Esophagus squamous epithelium (tissue), 5 donors: ENCODE results near the gene PRUNE2. TPM values are rescaled to one million over a fixed set of nuclear protein-coding genes. Genes with fewer than 3 reads are reported as not detected.

Experiments
- DNase-seq: peaks from one replicate; lab custom pipeline; 2025; lab: John Stamatoyannopoulos, UW
- H3K27ac ChIP-seq, 4 donors: fragments of 200-600 bp; sonication (generic); one replicate each; pipeline ENCODE4 v1.5.1; 2016 to 2019; ENCODE audit warnings: mild to moderate bottlenecking in 1 of 4
- H3K27me3 ChIP-seq, 4 donors: fragments of 200-600 bp; sonication (generic); 1 replicate in 3 of 4; 2 replicates in 1 of 4; pipeline versions ENCODE4 v1.5.1 to v1.6.0; 2017 to 2021; ENCODE audit warnings: antibody characterized with exemption in 1 of 4
- H3K36me3 ChIP-seq, 3 donors: fragments of 200-600 bp; sonication (generic); one replicate each; pipeline ENCODE4 v1.5.1; 2016 to 2019
- H3K4me1 ChIP-seq, 3 donors: fragments of 200-600 bp; sonication (generic); one replicate each; pipeline ENCODE4 v1.5.1; 2017 to 2019
- H3K4me3 ChIP-seq, 4 donors: fragments of 200-600 bp; sonication (generic); 1 replicate in 3 of 4; 2 replicates in 1 of 4; pipeline ENCODE4 v1.5.1; 2016 to 2019; ENCODE audit warnings: mild to moderate bottlenecking in 2 of 4, moderate library complexity in 1 of 4
- H3K9me3 ChIP-seq, 3 donors: fragments of 200-600 bp; sonication (generic); one replicate each; pipeline ENCODE4 v1.5.1; 2016 to 2019
- POLR2A ChIP-seq, 4 donors: fragments of 450-650 bp; IDR thresholded peaks; one replicate each; pipeline ENCODE4 v1.6.1; 2017; ENCODE audit warnings: antibody characterized with exemption in 4 of 4, mild to moderate bottlenecking in 4 of 4, moderate library complexity in 3 of 4
- WGBS, 2 donors: methylation state at CpG; one replicate each; pipeline ENCODE4 v1.1.5; 2018; 5-methylcytosine and 5-hydroxymethylcytosine counted together
- intact Hi-C: fragments of 100-400 bp; cut with DNase I; formaldehyde crosslinking; loops from one replicate; pipeline ENCODE4 v1.15.0; 2022
- total RNA-seq, 4 donors: library from RNA; depleted of rRNA; stranded (reverse); fragments of >200 nt; gene quantifications; one replicate each; pipeline ENCODE4 v1.1.0, GENCODE V29; 2016
- TF ChIP-seq, protein P1 (sequence below), 6 experiments: fragments of 450-650 bp in 4 of 6; fragments of 200-600 bp in 2 of 6; sonication (generic) in 2 of 6; IDR thresholded peaks; one replicate each; pipeline ENCODE4 v1.5.1; 2016 to 2019; ENCODE audit warnings: antibody characterized with exemption in 6 of 6, mild to moderate bottlenecking in 4 of 6, moderate library complexity in 4 of 6
- donor health status: DM: yes; HTN: yes; CAD: no.

PRUNE2 gene
- total RNA-seq, 4 donors from 2014 or later, result 9.9 to 126 (median 26.7) TPM

DNA sequence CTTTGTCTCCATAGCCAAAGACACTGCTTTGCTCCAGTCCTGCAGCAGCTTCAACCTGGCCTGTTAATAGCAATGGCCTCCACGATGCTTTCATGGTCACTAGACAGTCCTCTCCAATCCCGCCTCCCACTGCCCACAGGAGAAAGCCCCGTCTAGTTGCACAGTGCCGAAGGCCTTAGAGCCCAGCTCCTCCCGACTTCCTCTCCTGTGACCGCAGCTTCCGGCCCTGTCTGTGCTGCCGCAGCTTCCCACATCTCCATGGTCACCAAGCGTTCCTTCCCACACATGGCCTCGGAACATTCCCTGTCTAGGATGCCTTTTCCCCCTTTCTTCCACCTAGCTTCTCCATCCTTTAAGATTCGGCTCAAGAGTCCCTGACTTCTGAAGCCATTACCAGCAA lies 118.2 kb downstream of the PRUNE2 start:
- no peak for DNase-seq
- H3K27ac ChIP-seq, result no peak overlapping the region
- intact Hi-C loops, result no loop called here
- WGBS, 2 donors, result 74 to 91% methylated on average over 11 of the region's 11 CpGs
- H3K4me3 ChIP-seq, result no peak overlapping the region
- no peaks in the 10 kb centered on the region for H3K4me1 ChIP-seq
- no peaks in the 10 kb centered on the region for H3K9me3 ChIP-seq
- H3K27me3 ChIP-seq, result no peaks in the 10 kb centered on the region
- no peak for TF ChIP-seq POLR2A (IDR thresholded peaks at IDR 0.05)
- TF ChIP-seq, protein P1, sequence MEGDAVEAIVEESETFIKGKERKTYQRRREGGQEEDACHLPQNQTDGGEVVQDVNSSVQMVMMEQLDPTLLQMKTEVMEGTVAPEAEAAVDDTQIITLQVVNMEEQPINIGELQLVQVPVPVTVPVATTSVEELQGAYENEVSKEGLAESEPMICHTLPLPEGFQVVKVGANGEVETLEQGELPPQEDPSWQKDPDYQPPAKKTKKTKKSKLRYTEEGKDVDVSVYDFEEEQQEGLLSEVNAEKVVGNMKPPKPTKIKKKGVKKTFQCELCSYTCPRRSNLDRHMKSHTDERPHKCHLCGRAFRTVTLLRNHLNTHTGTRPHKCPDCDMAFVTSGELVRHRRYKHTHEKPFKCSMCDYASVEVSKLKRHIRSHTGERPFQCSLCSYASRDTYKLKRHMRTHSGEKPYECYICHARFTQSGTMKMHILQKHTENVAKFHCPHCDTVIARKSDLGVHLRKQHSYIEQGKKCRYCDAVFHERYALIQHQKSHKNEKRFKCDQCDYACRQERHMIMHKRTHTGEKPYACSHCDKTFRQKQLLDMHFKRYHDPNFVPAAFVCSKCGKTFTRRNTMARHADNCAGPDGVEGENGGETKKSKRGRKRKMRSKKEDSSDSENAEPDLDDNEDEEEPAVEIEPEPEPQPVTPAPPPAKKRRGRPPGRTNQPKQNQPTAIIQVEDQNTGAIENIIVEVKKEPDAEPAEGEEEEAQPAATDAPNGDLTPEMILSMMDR (IDR thresholded peaks at IDR 0.05), result no peak
- no peaks in the 10 kb centered on the region for H3K36me3 ChIP-seq

DNA sequence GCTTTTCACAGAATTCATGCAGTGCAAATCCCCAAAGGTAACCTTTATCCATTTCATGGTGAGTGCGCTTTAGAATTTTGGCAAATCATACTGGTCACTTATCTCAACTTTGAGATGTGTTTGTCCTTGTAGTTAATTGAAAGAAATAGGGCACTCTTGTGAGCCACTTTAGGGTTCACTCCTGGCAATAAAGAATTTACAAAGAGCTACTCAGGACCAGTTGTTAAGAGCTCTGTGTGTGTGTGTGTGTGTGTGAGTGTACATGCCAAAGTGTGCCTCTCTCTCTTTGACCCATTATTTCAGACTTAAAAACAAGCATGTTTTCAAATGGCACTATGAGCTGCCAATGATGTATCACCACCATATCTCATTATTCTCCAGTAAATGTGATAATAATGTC lies 120.4 kb downstream of the PRUNE2 start:
- Histone ChIP-seq H3K9me3 (no peaks in the 10 kb centered on the region), H3K36me3 (no peaks in the 10 kb centered on the region), H3K4me1 (no peaks in the 10 kb centered on the region), H3K27me3 (no peaks in the 10 kb centered on the region), H3K27ac (no peak overlapping the region), H3K4me3 (no peak overlapping the region)
- intact Hi-C loops, result no loop called here
- WGBS, 2 donors, result 100% methylated on average over 1 of the region's 1 CpG
- DNase-seq, result no peak
- TF ChIP-seq, protein P1 (IDR thresholded peaks at IDR 0.05), result no peak
- TF ChIP-seq POLR2A (IDR thresholded peaks at IDR 0.05), result no peak

DNA sequence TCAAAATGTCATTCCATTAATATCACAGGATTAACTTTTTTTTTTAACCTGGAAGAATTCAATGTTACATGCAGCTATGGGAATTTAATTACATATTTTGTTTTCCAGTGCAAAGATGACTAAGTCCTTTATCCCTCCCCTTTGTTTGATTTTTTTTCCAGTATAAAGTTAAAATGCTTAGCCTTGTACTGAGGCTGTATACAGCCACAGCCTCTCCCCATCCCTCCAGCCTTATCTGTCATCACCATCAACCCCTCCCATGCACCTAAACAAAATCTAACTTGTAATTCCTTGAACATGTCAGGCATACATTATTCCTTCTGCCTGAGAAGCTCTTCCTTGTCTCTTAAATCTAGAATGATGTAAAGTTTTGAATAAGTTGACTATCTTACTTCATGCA lies 121.0 kb downstream of the PRUNE2 start:
- H3K4me1 ChIP-seq, result no peaks in the 10 kb centered on the region
- H3K27me3 ChIP-seq, result no peaks in the 10 kb centered on the region
- TF ChIP-seq POLR2A (IDR thresholded peaks at IDR 0.05), result no peak
- TF ChIP-seq, protein P1 (IDR thresholded peaks at IDR 0.05), result no peak
- no peaks in the 10 kb centered on the region for H3K36me3 ChIP-seq
- intact Hi-C loops, result no loop called here
- no peak overlapping the region for H3K27ac ChIP-seq
- no peaks in the 10 kb centered on the region for H3K9me3 ChIP-seq
- no peak overlapping the region for H3K4me3 ChIP-seq
- DNase-seq, result no peak

DNA sequence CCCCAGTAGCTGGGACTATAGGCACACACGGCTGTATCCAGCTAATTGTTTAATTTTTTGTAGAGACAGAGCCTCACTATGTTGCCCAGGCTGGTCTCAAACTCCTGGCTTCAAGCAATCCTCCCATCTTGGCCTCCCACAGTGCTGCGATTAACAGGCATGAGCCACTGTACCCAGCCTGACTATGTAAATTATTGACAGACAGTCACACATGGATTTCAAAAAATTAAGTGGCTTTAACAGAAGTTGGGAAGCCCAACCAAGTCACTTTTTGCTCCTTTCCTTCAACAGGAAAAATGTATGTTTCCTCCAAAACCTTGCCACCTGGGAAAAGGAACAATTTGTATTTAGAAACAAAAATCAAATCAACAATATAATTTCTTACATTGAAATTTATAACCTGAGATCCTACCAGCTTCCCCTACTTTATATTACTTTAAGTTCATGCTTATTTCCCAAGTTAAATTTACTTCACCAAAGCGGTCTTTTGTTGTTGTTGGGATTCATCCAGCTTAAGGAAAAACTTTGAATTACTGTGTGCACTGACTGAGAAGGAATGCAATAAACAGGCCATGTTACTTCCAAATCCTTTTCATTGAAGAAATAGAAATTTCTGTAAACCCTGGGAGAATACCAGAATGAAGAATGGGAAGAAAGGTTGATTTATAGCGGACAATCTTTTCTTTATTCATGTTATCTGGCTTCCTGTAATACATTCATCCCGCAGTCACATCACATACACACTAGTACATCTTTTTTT lies 133.0 kb downstream of the PRUNE2 start:
- Histone ChIP-seq H3K4me3 (no peak overlapping the region), H3K9me3 (no peaks in the 10 kb centered on the region), H3K27ac (no peak overlapping the region), H3K4me1 (no peaks in the 10 kb centered on the region), H3K27me3 (no peaks in the 10 kb centered on the region), H3K36me3 (no peaks in the 10 kb centered on the region)
- TF ChIP-seq POLR2A (IDR thresholded peaks at IDR 0.05), result no peak
- TF ChIP-seq, protein P1 (IDR thresholded peaks at IDR 0.05), result no peak
- no peak for DNase-seq
- 54 to 61% methylated on average over 4 of the region's 5 CpGs for WGBS, 2 donors
- intact Hi-C loops, result no loop called here

DNA sequence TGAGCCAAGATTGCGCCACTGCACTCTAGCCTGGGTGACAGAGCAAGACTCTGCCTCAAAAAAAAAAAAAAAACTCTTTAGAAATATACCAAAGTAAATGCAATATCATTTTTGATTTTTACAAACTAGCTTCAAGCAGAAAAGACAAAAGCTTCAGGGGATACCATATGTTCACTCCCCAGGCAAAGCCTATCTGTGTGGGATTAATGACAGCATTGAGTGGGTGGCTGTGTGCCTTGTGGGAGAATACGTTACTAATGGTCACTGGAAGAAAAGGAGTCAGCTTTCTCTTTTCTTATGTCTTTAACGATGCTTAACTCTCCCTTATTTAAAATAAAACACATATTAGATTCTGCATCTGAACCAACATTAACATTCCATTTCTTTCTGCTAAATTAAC lies 139.8 kb downstream of the PRUNE2 start:
- WGBS, 2 donors, result 59 to 63% methylated on average over 3 of the region's 3 CpGs
- intact Hi-C loops, result no loop called here
- no peaks in the 10 kb centered on the region for H3K27me3 ChIP-seq
- TF ChIP-seq POLR2A (IDR thresholded peaks at IDR 0.05), result no peak
- TF ChIP-seq, protein P1 (IDR thresholded peaks at IDR 0.05), result no peak
- no peaks in the 10 kb centered on the region for H3K4me1 ChIP-seq
- H3K27ac ChIP-seq, result no peak overlapping the region
- H3K36me3 ChIP-seq, result no peaks in the 10 kb centered on the region
- no peak overlapping the region for H3K4me3 ChIP-seq
- DNase-seq, result no peak
- no peaks in the 10 kb centered on the region for H3K9me3 ChIP-seq
